Measurements from ENCODE around the gene SLC16A3.
"Not testable (repeated sequence)": the region's sequence is repeated elsewhere in the genome, so short reads cannot be mapped to it uniquely, and the experiment has no call there.

SLC16A3 gene

GRCh38 chr17:82256242-82256885, 27.5 kb downstream of the SLC16A3 start:
- DNase-seq (ENCODE audit: low read depth): no peak
- no peak overlapping the region for H3K4me3 ChIP-seq (ENCODE audit: low read depth, low read length)

- DNase-seq (ENCODE audit: low read depth): no peak
Observed at GRCh38 chr17:82257473-82257872, 28.6 kb downstream of the SLC16A3 start.

GRCh38 chr17:82258555-82258954, 29.7 kb downstream of the SLC16A3 start:
- no peak for DNase-seq (ENCODE audit: low read depth)
- H3K4me3 ChIP-seq (ENCODE audit: low read depth, low read length): no peak overlapping the region

More at GRCh38 chr17:82257473-82257872, 28.6 kb downstream of the SLC16A3 start:
- no peak overlapping the region for H3K4me3 ChIP-seq (ENCODE audit: low read depth, low read length)

GRCh38 chr17:82259972-82260961, 31.4 kb downstream of the SLC16A3 start:
- H3K4me3 ChIP-seq (ENCODE audit: low read depth, low read length); DNase-seq (ENCODE audit: low read depth): not testable (repeated sequence)

- H3K4me3 ChIP-seq (ENCODE audit: low read depth, low read length): no peak overlapping the region
- DNase-seq (ENCODE audit: low read depth): no peak
Observed at GRCh38 chr17:82262344-82262743, 33.5 kb downstream of the SLC16A3 start.

- no peak for DNase-seq (ENCODE audit: low read depth)
- no peak overlapping the region for H3K4me3 ChIP-seq (ENCODE audit: low read depth, low read length)
Observed at GRCh38 chr17:82263641-82264040, 34.8 kb downstream of the SLC16A3 start.

GRCh38 chr17:82266142-82266541, 37.3 kb downstream of the SLC16A3 start:
- H3K4me3 ChIP-seq (ENCODE audit: low read depth, low read length): no peak overlapping the region
- no peak for DNase-seq (ENCODE audit: low read depth)

GRCh38 chr17:82267575-82268379, 38.9 kb downstream of the SLC16A3 start:
- peak; percentile 88 for DNase-seq (ENCODE audit: low read depth)
- peak overlapping the region; percentile 13 for H3K4me3 ChIP-seq (ENCODE audit: low read depth, low read length)

GRCh38 chr17:82269138-82269881, 40.5 kb downstream of the SLC16A3 start:
- no peak overlapping the region for H3K4me3 ChIP-seq (ENCODE audit: low read depth, low read length)
- no peak for DNase-seq (ENCODE audit: low read depth)

GRCh38 chr17:82269882-82270500, 41.1 kb downstream of the SLC16A3 start:
- H3K4me3 ChIP-seq (ENCODE audit: low read depth, low read length): no peak overlapping the region

GRCh38 chr17:82270651-82271050, 41.8 kb downstream of the SLC16A3 start:
- H3K4me3 ChIP-seq (ENCODE audit: low read depth, low read length): no peak overlapping the region

More at GRCh38 chr17:82269882-82270500, 41.1 kb downstream of the SLC16A3 start:
- no peak for DNase-seq (ENCODE audit: low read depth)

GRCh38 chr17:82271401-82271800, 42.6 kb downstream of the SLC16A3 start:
- no peak for DNase-seq (ENCODE audit: low read depth)
- no peak overlapping the region for H3K4me3 ChIP-seq (ENCODE audit: low read depth, low read length)

More at GRCh38 chr17:82270651-82271050, 41.8 kb downstream of the SLC16A3 start:
- DNase-seq (ENCODE audit: low read depth): no peak

- no peak for DNase-seq (ENCODE audit: low read depth)
- H3K4me3 ChIP-seq (ENCODE audit: low read depth, low read length): peak overlapping the region; percentile 78
Observed at GRCh38 chr17:82272495-82273326, 43.9 kb downstream of the SLC16A3 start.

GRCh38 chr17:82273327-82274133, 44.7 kb downstream of the SLC16A3 start, which contains the start of gene CSNK1D:
Gene CSNK1D (minus strand): TSS chr17:82273700. CDS start chr17:82273381, 319 bp downstream.
- H3K4me3 ChIP-seq (ENCODE audit: low read depth, low read length): peak within 1 kb of the TSS; percentile 78
- no peak for DNase-seq (ENCODE audit: low read depth)

- peak overlapping the region; percentile 78 for H3K4me3 ChIP-seq (ENCODE audit: low read depth, low read length)
Observed at GRCh38 chr17:82274134-82275020, 45.5 kb downstream of the SLC16A3 start.

GRCh38 chr17:82275326-82275725, 46.5 kb downstream of the SLC16A3 start:
- no peak overlapping the region for H3K4me3 ChIP-seq (ENCODE audit: low read depth, low read length)
- DNase-seq (ENCODE audit: low read depth): no peak

More at GRCh38 chr17:82274134-82275020, 45.5 kb downstream of the SLC16A3 start:
- DNase-seq (ENCODE audit: low read depth): no peak

Measured in skeletal muscle cell (primary cell).